Spleen (tissue), 11 donors: ENCODE results near the gene NIBAN1. TPM values are rescaled to one million over a fixed set of nuclear protein-coding genes. Genes with fewer than 3 reads are reported as not detected.

Experiments used
- DNase-seq: peaks from one replicate; pipeline ENCODE4 v3.0.0-alpha.2; 2020
- H3K27ac ChIP-seq, 8 donors: fragments of 200-600 bp; sonication (generic) in 7 of 8; 1 replicate in 4 of 8; 2 replicates in 4 of 8; pipeline versions ENCODE4 v1.5.0 to v1.8.0; 2016 to 2021; ENCODE audit warnings: inconsistent platforms in 4 of 8, mild to moderate bottlenecking in 4 of 8, moderate library complexity in 1 of 8
- H3K27me3 ChIP-seq, 7 donors: fragments of 200-600 bp; sonication (generic) in 6 of 7; replicated peaks in 1 of 7; 1 replicate in 4 of 7; 2 replicates in 3 of 7; pipeline versions ENCODE4 v1.5.0 to v1.8.0; 2016 to 2021; ENCODE audit warnings: inconsistent platforms in 3 of 7, mild to moderate bottlenecking in 1 of 7
- H3K36me3 ChIP-seq, 6 donors: fragments of 200-600 bp; sonication (generic) in 5 of 6; 1 replicate in 4 of 6; 2 replicates in 2 of 6; pipeline versions ENCODE4 v1.5.0 to v1.8.0; 2016 to 2021; ENCODE audit warnings: inconsistent platforms in 2 of 6
- H3K4me1 ChIP-seq, 6 donors: fragments of 200-600 bp; sonication (generic) in 5 of 6; 1 replicate in 3 of 6; 2 replicates in 3 of 6; pipeline versions ENCODE4 v1.5.0 to v1.8.0; 2016 to 2021; ENCODE audit warnings: inconsistent platforms in 3 of 6
- H3K4me3 ChIP-seq, 8 donors: fragments of 200-600 bp; sonication (generic) in 7 of 8; 1 replicate in 4 of 8; 2 replicates in 4 of 8; pipeline versions ENCODE4 v1.5.0 to v1.8.0; 2016 to 2021; ENCODE audit warnings: inconsistent platforms in 4 of 8, mild to moderate bottlenecking in 4 of 8, moderate library complexity in 2 of 8
- H3K9me3 ChIP-seq, 8 donors: fragments of 200-600 bp; sonication (generic) in 7 of 8; 1 replicate in 4 of 8; 2 replicates in 4 of 8; pipeline versions ENCODE4 v1.5.0 to v1.8.0; 2016 to 2021; ENCODE audit warnings: inconsistent platforms in 4 of 8
- CTCF ChIP-seq, 11 experiments: fragments of 200-600 bp in 7 of 11; fragments of 450-650 bp in 4 of 11; sonication (generic) in 4 of 11; IDR thresholded peaks in 8 of 11; conservative IDR thresholded peaks in 3 of 11; 1 replicate in 7 of 11; 2 replicates in 4 of 11; pipeline versions ENCODE4 v1.4.0 to v1.8.0; 2016 to 2021; ENCODE audit warnings: antibody characterized with exemption in 11 of 11, inconsistent platforms in 4 of 11, mild to moderate bottlenecking in 1 of 11
- POLR2A ChIP-seq, 3 donors: fragments of 450-650 bp; IDR thresholded peaks; one replicate each; pipeline ENCODE4 v1.5.1; 2017; ENCODE audit warnings: antibody characterized with exemption in 3 of 3, mild to moderate bottlenecking in 1 of 3
- POLR2AphosphoS5 ChIP-seq, 3 donors: sonication (generic); formaldehyde crosslinking; IDR thresholded peaks; one replicate each; pipeline ENCODE4 v1.5.1; 2017; ENCODE audit warnings: antibody characterized with exemption in 3 of 3
- WGBS, 5 donors: extraction: QIAGEN DNeasy Blood & Tissue Kit in 3 of 5; methylation state at CpG; one replicate each; pipeline versions ENCODE4 v1.1.5 to v1.1.7; 2013 to 2018; 5-methylcytosine and 5-hydroxymethylcytosine counted together
- intact Hi-C: fragments of 100-400 bp; cut with DNase I; formaldehyde crosslinking; loops from one replicate; pipeline ENCODE4 v1.15.0; 2023; ENCODE audit warnings: low total_unique reads
- polyA plus RNA-seq, 3 donors: library from polyadenylated mRNA; stranded (reverse); fragments of 200-250 nt; gene quantifications; one replicate each; pipeline ENCODE4 v1.2.1, GENCODE V29; 2013
- small RNA-seq, 4 donors: library from RNA; depleted of rRNA; stranded (forward); fragments of <200 nt; gene quantifications; one replicate each; pipeline ENCODE3, GENCODE V24; 2016
- total RNA-seq, 7 donors: library from RNA; depleted of rRNA in 3 of 7; stranded (reverse); fragments of >200 nt in 3 of 7; fragmentation: NEBNext Ultra II Directional in 4 of 7; extraction: Animal tissue kit (Norgen Biotek cat#: 25700) in 4 of 7; gene quantifications; one replicate each; pipeline versions ENCODE4 v1.1.0 to v1.2.1, GENCODE V29; 2016 to 2021
- donor health status: healthy with polysubstance abuse.
- donor health status: DM: no; HTN: no; CAD: no; lungs with moderate emphysema.
- donor health status: DM: no; HTN: no; CAD: no.
- donor health status: Bipolar disorder and iron deficiency.
- donor health status: healthy.
- donor health status: DM: no; HTN: no; CAD: no.
- donor health status: DM: yes; HTN: yes; CAD: no.

The NIBAN1 gene
- total and polyA plus RNA-seq, 10 donors: 2.3 to 116 (median 37.5) TPM

GRCh38 chr1:184929711-184930202, 44.6 kb downstream of the NIBAN1 start:
- Histone ChIP-seq H3K9me3 (peaks cover 0 to 25% (median 9%) of the 10 kb centered on the region in 8 donors), H3K27me3 (no peaks in the 10 kb centered on the region), H3K36me3 (no peaks in the 10 kb centered on the region), H3K27ac (peak overlapping the region in 2 of 8 donors; percentile 16 to 25), H3K4me3 (no peak overlapping the region), H3K4me1 (peaks cover 0 to 12% (median 0%) of the 10 kb centered on the region in 6 donors)
- DNase-seq: no peak
- TF ChIP-seq POLR2AphosphoS5 (IDR thresholded peaks at IDR 0.05): no peak
- TF ChIP-seq CTCF (IDR thresholded peaks at IDR 0.05 in 8 of 11, conservative IDR thresholded peaks at IDR 0.05 in 3 of 11): no peak
- TF ChIP-seq POLR2A (IDR thresholded peaks at IDR 0.05): no peak
- 53 to 84% (median 72%) methylated on average over 3 of the region's 3 CpGs for WGBS, 5 donors
- intact Hi-C loops: no loop called here

- no peak overlapping the region for H3K4me3 ChIP-seq
- intact Hi-C loops: no loop called here
- no peak overlapping the region for H3K27ac ChIP-seq
- H3K9me3 ChIP-seq: peaks cover 0 to 26% (median 11%) of the 10 kb centered on the region in 8 donors
- H3K36me3 ChIP-seq: no peaks in the 10 kb centered on the region
- H3K4me1 ChIP-seq: peaks cover 0 to 12% (median 0%) of the 10 kb centered on the region in 6 donors
- H3K27me3 ChIP-seq: no peaks in the 10 kb centered on the region
- TF ChIP-seq POLR2A (IDR thresholded peaks at IDR 0.05) (no peak), POLR2AphosphoS5 (IDR thresholded peaks at IDR 0.05) (no peak), CTCF (IDR thresholded peaks at IDR 0.05 in 8 of 11, conservative IDR thresholded peaks at IDR 0.05 in 3 of 11) (no peak)
- no peak for DNase-seq
- WGBS, 5 donors: 93 to 100% (median 98%) methylated on average over 1 to 2 of the region's 2 CpGs
These were observed 45.9 kb downstream of the NIBAN1 start for GRCh38 chr1:184928394-184928793.

Small RNA genes within 50 kb of the gene (small RNA-seq; reads per million reads assigned to genes)
- 0 to 0.27 (median 0.13) reads per million in 4 donors for gene RNA5SP72

Other genes starting within 250 kb of the NIBAN1 start
- gene EDEM3, start 219.7 kb downstream of the NIBAN1 start, total RNA-seq: 10 to 100 TPM; 26.0 to 49.8 (median 34.4) TPM
- gene EDEM3, start 219.7 kb downstream of the NIBAN1 start, polyA plus RNA-seq: 1 to 10 TPM; 7.2 to 8.8 (median 8.0) TPM
- 10 to 100 TPM; 19.2 to 29.7 (median 21.6) TPM for gene RNF2, start 71.0 kb upstream of the NIBAN1 start, total RNA-seq
- gene RNF2, start 71.0 kb upstream of the NIBAN1 start, polyA plus RNA-seq: 1 to 10 TPM; 5.2 to 6.8 (median 6.7) TPM
- 10 to 100 TPM; 18.2 to 35.6 (median 22.6) TPM for gene TRMT1L, start 182.4 kb upstream of the NIBAN1 start, total RNA-seq
- 10 to 100 TPM in 2 of 3 donors, 1 to 10 TPM in 1; 7.7 to 11.2 (median 10.8) TPM for gene TRMT1L, start 182.4 kb upstream of the NIBAN1 start, polyA plus RNA-seq
- 10 to 100 TPM in 2 of 7 donors, 1 to 10 TPM in 5; 5.9 to 12.8 (median 7.2) TPM for gene SWT1, start 182.7 kb upstream of the NIBAN1 start, total RNA-seq
- gene SWT1, start 182.7 kb upstream of the NIBAN1 start, polyA plus RNA-seq: 1 to 10 TPM; 1.3 to 1.8 (median 1.7) TPM